ENCODE results near the gene LRCOL1.

DNA sequence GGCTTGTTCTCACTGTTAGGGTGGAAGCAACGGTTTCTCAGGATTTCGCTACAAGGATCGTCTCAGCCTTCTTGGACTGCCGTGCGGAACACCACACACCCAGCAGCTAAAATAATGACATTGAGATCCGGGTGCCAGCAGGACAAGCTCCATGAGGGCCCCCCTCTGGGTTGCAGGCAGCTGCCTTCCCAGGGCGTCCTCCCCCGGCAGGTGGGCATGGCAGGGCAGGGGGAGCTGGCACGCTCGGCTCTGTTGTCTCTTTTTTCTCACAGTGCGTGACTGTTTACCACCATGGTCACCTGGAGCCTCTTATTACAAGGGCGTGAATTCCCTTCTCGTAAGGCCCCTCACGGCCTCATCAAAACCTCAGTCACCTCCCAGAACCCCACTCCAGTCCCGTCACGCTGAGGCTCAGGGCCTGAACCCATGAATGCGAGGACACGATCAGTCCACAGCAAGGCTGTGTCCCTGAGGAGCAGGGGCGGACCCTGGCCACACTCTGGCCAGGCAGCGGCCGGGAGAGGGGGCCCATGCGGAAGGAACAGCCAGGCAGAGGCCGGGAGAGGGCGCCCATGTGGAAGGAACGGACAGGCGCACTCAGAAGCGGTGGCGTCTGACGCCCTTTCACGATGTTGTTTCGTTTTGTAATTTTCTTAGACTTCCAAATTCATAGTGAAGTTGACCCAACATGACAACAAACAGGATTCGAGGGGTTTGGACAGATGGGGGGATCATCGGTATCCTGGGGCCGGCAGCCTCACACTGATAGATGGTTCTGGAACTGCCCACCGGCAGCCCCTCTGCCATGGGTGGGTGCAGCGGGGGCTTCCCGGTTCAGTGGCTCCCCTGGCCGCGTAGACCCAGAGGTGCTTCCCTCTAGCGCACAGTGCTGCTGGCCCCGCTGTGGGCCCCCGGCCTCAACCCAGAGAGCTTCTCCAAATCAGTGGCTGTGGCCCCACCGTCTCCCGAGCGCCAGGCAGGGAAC, 10.0 kb downstream of the LRCOL1 start:
- no peak for TF ChIP-seq POLR2A (IDR thresholded peaks at IDR 0.05; ENCODE audit: low read depth, low read length)
- TF ChIP-seq PAX5 (IDR thresholded peaks at IDR 0.05; ENCODE audit: insufficient read depth, low read length, severe bottlenecking) = no peak
